Endothelial cell of umbilical vein (primary cell): ENCODE data around the gene TMEM145. TPM values are rescaled to one million over a fixed set of nuclear protein-coding genes. Genes with fewer than 3 reads are reported as not detected.

ENCODE experiments used
- BruUV-seq: library from RNA; stranded (reverse); fragments of 400-500 nt; replicated peaks from 2 replicates; lab custom pipeline; 2021; lab: Mats Ljungman, UMichigan
- CTCF ChIA-PET: fragments of 300-600, 350-600 bp; sonication (Branson Sonifier 250); formaldehyde crosslinking; loops from one replicate; lab custom pipeline; 2021; ENCODE audit warnings: antibody characterized with exemption, inconsistent platforms; lab: Charles Lee
- POLR2A ChIA-PET: fragments of 300-600, 350-600 bp; sonication (Branson Sonifier 250); formaldehyde crosslinking; loops from one replicate; lab custom pipeline; 2021; ENCODE audit warnings: antibody characterized with exemption, inconsistent platforms; lab: Charles Lee
- DNase-seq: peaks from one replicate; pipeline ENCODE4 v3.0.0-alpha.2; 2011; ENCODE audit warnings: low read depth, low spot score
- FAIRE-seq: peaks from 2 replicates; lab custom pipeline; 2011; peaks lifted over from hg19 to GRCh38; lab: Jason Lieb, UNC
- H2AFZ ChIP-seq: 2 replicates; pipeline ENCODE4 v1.6.0; 2012; ENCODE audit warnings: low read depth, low read length, control low read depth, inconsistent platforms
- H3K27ac ChIP-seq: 2 replicates; pipeline ENCODE4 v1.5.1; 2011; ENCODE audit warnings: low read depth, mild to moderate bottlenecking, control low read depth, low read length, moderate library complexity; ENCODE audit not compliant: insufficient read depth
- H3K27me3 ChIP-seq, 2 experiments: 2 replicates each; pipeline versions ENCODE4 v1.6.0 to v1.6.1; 2011; ENCODE audit warnings: low read length in 2 of 2, mixed read lengths in 1 of 2; ENCODE audit not compliant: control insufficient read depth in 2 of 2, insufficient read depth in 2 of 2
- H3K36me3 ChIP-seq, 2 experiments: 2 replicates in 1 of 2; 3 replicates in 1 of 2; pipeline ENCODE4 v1.5.1; 2011; ENCODE audit warnings: low read length in 2 of 2, mild to moderate bottlenecking in 1 of 2, moderate library complexity in 1 of 2; ENCODE audit not compliant: control insufficient read depth in 2 of 2, insufficient read depth in 2 of 2; ENCODE audit errors: extremely low read depth in 1 of 2
- H3K4me1 ChIP-seq: 3 replicates; pipeline ENCODE4 v1.5.1; 2011; ENCODE audit warnings: mild to moderate bottlenecking, low read length; ENCODE audit not compliant: control insufficient read depth, insufficient read depth; ENCODE audit errors: extremely low read depth
- H3K4me2 ChIP-seq: 2 replicates; pipeline ENCODE4 v1.6.1; 2011; ENCODE audit warnings: low read length, control low read depth, mixed read lengths; ENCODE audit not compliant: insufficient read depth
- H3K4me3 ChIP-seq, 3 experiments: fragments of 200-600 bp in 1 of 3; sonication (generic), shearing (Covaris generic) in 1 of 3; replicated peaks in 1 of 3; 2 replicates each; pipeline ENCODE4 v1.5.1; 2011 to 2016; ENCODE audit warnings: control low read depth in 3 of 3, low read length in 3 of 3, mild to moderate bottlenecking in 2 of 3, inconsistent platforms in 1 of 3, low read depth in 1 of 3, moderate library complexity in 1 of 3; ENCODE audit not compliant: insufficient read depth in 1 of 3
- H3K79me2 ChIP-seq: 2 replicates; pipeline ENCODE4 v1.6.0; 2012; ENCODE audit warnings: low read length, inconsistent platforms; ENCODE audit not compliant: control insufficient read depth, insufficient read depth
- H3K9ac ChIP-seq: replicated peaks from 2 replicates; pipeline ENCODE3; 2011; ENCODE audit warnings: low read length, control low read depth; ENCODE audit not compliant: insufficient read depth; ENCODE audit errors: extremely low read depth
- H3K9me1 ChIP-seq: replicated peaks from 3 replicates; pipeline ENCODE4 v1.6.0; 2011; ENCODE audit warnings: mild to moderate bottlenecking, low read length; ENCODE audit not compliant: control insufficient read depth, insufficient read depth; ENCODE audit errors: extremely low read depth
- H3K9me3 ChIP-seq: replicated peaks from 2 replicates; pipeline ENCODE4 v1.5.1; 2012; ENCODE audit warnings: low read length, inconsistent platforms; ENCODE audit not compliant: control insufficient read depth, insufficient read depth
- H4K20me1 ChIP-seq: replicated peaks from 2 replicates; pipeline ENCODE3; 2011; ENCODE audit warnings: mild to moderate bottlenecking, low read length; ENCODE audit not compliant: control insufficient read depth, insufficient read depth; ENCODE audit errors: extremely low read depth
- CTCF ChIP-seq, 2 donors: IDR thresholded peaks; 1 replicate in 1 of 2; 2 replicates in 1 of 2; pipeline ENCODE4 v1.5.1; 2011; ENCODE audit warnings: low read length in 2 of 2, mild to moderate bottlenecking in 2 of 2, moderate library complexity in 2 of 2, control low read depth in 1 of 2, inconsistent platforms in 1 of 2, low read depth in 1 of 2; ENCODE audit not compliant: insufficient read depth in 1 of 2; ENCODE audit errors: extremely low read depth in 1 of 2
- EZH2 ChIP-seq: IDR thresholded peaks from 2 replicates; pipeline ENCODE4 v1.6.1; 2012; ENCODE audit warnings: borderline replicate concordance, low read depth, mild to moderate bottlenecking, moderate library complexity, low read length, inconsistent platforms; ENCODE audit not compliant: severe bottlenecking
- FOS ChIP-seq: IDR thresholded peaks from 2 replicates; pipeline ENCODE4 v1.6.1; 2011; ENCODE audit warnings: mild to moderate bottlenecking, low read length, moderate library complexity, borderline replicate concordance; ENCODE audit not compliant: insufficient read depth
- GATA2 ChIP-seq: IDR thresholded peaks from 2 replicates; pipeline ENCODE4 v1.7.0; 2011; ENCODE audit warnings: low read depth, mild to moderate bottlenecking, moderate library complexity, mixed read lengths, low read length; ENCODE audit not compliant: insufficient read length, insufficient read depth
- JUN ChIP-seq: IDR thresholded peaks from 2 replicates; pipeline ENCODE4 v1.6.1; 2011; ENCODE audit warnings: borderline replicate concordance, low read depth; ENCODE audit not compliant: insufficient read length, insufficient read depth
- MAX ChIP-seq: IDR thresholded peaks from 2 replicates; pipeline ENCODE4 v1.6.1; 2011; ENCODE audit not compliant: insufficient read depth, insufficient read length
- MYC ChIP-seq: IDR thresholded peaks from one replicate; pipeline ENCODE4 v1.6.1; 2011; ENCODE audit warnings: mild to moderate bottlenecking, low read depth, low read length
- POLR2A ChIP-seq: IDR thresholded peaks from 2 replicates; pipeline ENCODE4 v1.6.1; 2012; ENCODE audit warnings: low read depth, mild to moderate bottlenecking, control low read depth, low read length
- POLR2AphosphoS5 ChIP-seq: IDR thresholded peaks from 2 replicates; pipeline ENCODE4 v1.6.1; 2012; ENCODE audit warnings: low read depth, mild to moderate bottlenecking, control low read depth, low read length, moderate library complexity; ENCODE audit not compliant: insufficient read depth
- dilution Hi-C: fragments of 300-500 bp; cut with MboI; formaldehyde crosslinking; loops from one replicate; pipeline ENCODE4 v1.15.0; 2019; ENCODE audit warnings: low sequenced_read_pairs; ENCODE audit not compliant: extremely low pct_ligation_motif_present
- intact Hi-C: fragments of 100-400 bp; cut with micrococcal nuclease; formaldehyde crosslinking; loops from one replicate; pipeline ENCODE4 v1.10.0; 2022
- polyA plus RNA-seq, 4 experiments: library from polyadenylated mRNA; depleted of rRNA in 3 of 4; stranded (reverse) in 3 of 4; unstranded in 1 of 4; fragments of >200 nt; gene quantifications; 2 replicates each; pipeline versions ENCODE4 v1.2.1 to v1.2.3, GENCODE V29; 2011 to 2012; ENCODE audit warnings: missing spikeins in 1 of 4
- total RNA-seq: library from RNA; stranded (reverse); gene quantifications from 2 replicates; pipeline ENCODE4 v1.2.3, GENCODE V29; 2021

Gene TMEM145
- total and polyA plus RNA-seq, 2 donors (not counting 3 experiments of a cell fraction or from before 2014, with no cell fraction given), result not detected

- no peak for DNase-seq
- no peak overlapping the region for H3K9ac ChIP-seq
- H3K27me3 ChIP-seq, result no peaks in the 10 kb centered on the region
- ChIA-PET POLR2A (no interaction called here), CTCF (no interaction called here)
- dilution Hi-C loops, result no loop called here
- no peak overlapping the region for H3K4me2 ChIP-seq
- no peak for FAIRE-seq
- no TSS peak for BruUV-seq
- intact Hi-C loops, result no loop called here
- no peaks in the 10 kb centered on the region for H3K9me1 ChIP-seq
- peaks cover 12 to 28% of the 10 kb centered on the region in 2 experiments for H3K36me3 ChIP-seq
- no peaks in the 10 kb centered on the region for H3K9me3 ChIP-seq
- no peak overlapping the region for H2AFZ ChIP-seq
- H3K27ac ChIP-seq, result no peak overlapping the region
- no peaks in the 10 kb centered on the region for H4K20me1 ChIP-seq
- H3K4me3 ChIP-seq, result no peak overlapping the region
- peaks cover 40% of the 10 kb centered on the region for H3K4me1 ChIP-seq
- TF ChIP-seq JUN (no peak), FOS (no peak), EZH2 (no peak), MAX (no peak), MYC (no peak), POLR2A (no peak), POLR2AphosphoS5 (no peak), GATA2 (no peak), CTCF (IDR thresholded peaks at IDR 0.05; ENCODE audit: extremely low read depth in 1 of 2, insufficient read depth in 1 of 2, low read depth in 1 of 2, low read length in 2 of 2) (no peak)
- peaks cover 44% of the 10 kb centered on the region for H3K79me2 ChIP-seq
These were observed 38.9 kb upstream of the TMEM145 start for GRCh38 chr19:42274065-42274682.
